Trophoblast cell (in vitro differentiated cells and primary cell): ENCODE data around the gene UBXN1.

ENCODE experiments used
- DNase-seq, 2 donors: peaks; one replicate each; pipeline ENCODE4 v3.0.0-alpha.2; 2016
- H2AFZ ChIP-seq: 2 replicates; pipeline ENCODE4 v1.6.1; 2013; ENCODE audit warnings: low read length, moderate library complexity, mild to moderate bottlenecking; ENCODE audit not compliant: insufficient read depth, poor library complexity
- H2AK5ac ChIP-seq: 2 replicates; pipeline ENCODE4 v1.6.1; 2013; ENCODE audit warnings: mild to moderate bottlenecking, low read length
- H2BK120ac ChIP-seq: 2 replicates; pipeline ENCODE4 v1.6.1; 2013; ENCODE audit warnings: low read length, mild to moderate bottlenecking, moderate library complexity; ENCODE audit not compliant: insufficient read depth, poor library complexity
- H2BK12ac ChIP-seq: 2 replicates; pipeline ENCODE4 v1.6.1; 2013; ENCODE audit warnings: mild to moderate bottlenecking, low read length, moderate library complexity
- H2BK5ac ChIP-seq: 2 replicates; pipeline ENCODE4 v1.6.1; 2013; ENCODE audit warnings: low read length, low read depth, moderate library complexity, mild to moderate bottlenecking; ENCODE audit not compliant: poor library complexity
- H3K14ac ChIP-seq: 2 replicates; pipeline ENCODE4 v1.6.1; 2013; ENCODE audit warnings: mild to moderate bottlenecking, low read length
- H3K18ac ChIP-seq: 2 replicates; pipeline ENCODE4 v1.6.1; 2013; ENCODE audit warnings: mild to moderate bottlenecking, low read length
- H3K23ac ChIP-seq: 2 replicates; pipeline ENCODE4 v1.6.1; 2013; ENCODE audit warnings: low read length
- H3K27ac ChIP-seq: 2 replicates; pipeline ENCODE4 v1.5.1; 2013; ENCODE audit warnings: low read depth, mild to moderate bottlenecking, inconsistent platforms, low read length, moderate library complexity
- H3K27me3 ChIP-seq: 2 replicates; pipeline ENCODE4 v1.6.1; 2013; ENCODE audit warnings: inconsistent platforms, mild to moderate bottlenecking, low read length, moderate library complexity; ENCODE audit not compliant: insufficient read depth
- H3K36me3 ChIP-seq, 2 experiments: 1 replicate in 1 of 2; 2 replicates in 1 of 2; pipeline ENCODE4 v1.6.1; 2013; ENCODE audit warnings: low read length in 2 of 2, mild to moderate bottlenecking in 2 of 2, moderate library complexity in 1 of 2; ENCODE audit not compliant: insufficient read depth in 2 of 2, control insufficient read depth in 1 of 2
- H3K4ac ChIP-seq: 2 replicates; pipeline ENCODE4 v1.6.1; 2013; ENCODE audit warnings: low read depth, mild to moderate bottlenecking, low read length, moderate library complexity
- H3K4me1 ChIP-seq, 2 experiments: 1 replicate in 1 of 2; 2 replicates in 1 of 2; pipeline ENCODE4 v1.6.1; 2013; ENCODE audit warnings: low read length in 2 of 2, mild to moderate bottlenecking in 2 of 2, moderate library complexity in 1 of 2; ENCODE audit not compliant: insufficient read depth in 2 of 2, control insufficient read depth in 1 of 2
- H3K4me2 ChIP-seq: 2 replicates; pipeline ENCODE4 v1.6.1; 2013; ENCODE audit warnings: inconsistent platforms, mild to moderate bottlenecking, low read length, moderate library complexity
- H3K4me3 ChIP-seq: 2 replicates; pipeline ENCODE4 v1.5.1; 2013; ENCODE audit warnings: mild to moderate bottlenecking, low read depth, low read length, inconsistent platforms
- H3K79me1 ChIP-seq: one replicate; pipeline ENCODE4 v1.6.1; 2013; ENCODE audit warnings: low read length
- H3K79me2 ChIP-seq: 2 replicates; pipeline ENCODE4 v1.6.1; 2013; ENCODE audit warnings: low read length, mild to moderate bottlenecking; ENCODE audit not compliant: control insufficient read depth, insufficient read depth, poor library complexity
- H3K9ac ChIP-seq: 2 replicates; pipeline ENCODE4 v1.6.1; 2013; ENCODE audit warnings: mild to moderate bottlenecking, low read length
- H3K9me3 ChIP-seq: 2 replicates; pipeline ENCODE4 v1.6.1; 2013; ENCODE audit warnings: low read depth, mild to moderate bottlenecking, control low read depth, inconsistent platforms, low read length; ENCODE audit not compliant: insufficient read depth
- H4K12ac ChIP-seq: 2 replicates; pipeline ENCODE4 v1.6.1; 2013; ENCODE audit warnings: low read depth, mild to moderate bottlenecking, low read length, moderate library complexity
- H4K8ac ChIP-seq: 2 replicates; pipeline ENCODE4 v1.6.1; 2013; ENCODE audit warnings: low read depth, mild to moderate bottlenecking, low read length, moderate library complexity
- H4K91ac ChIP-seq: one replicate; pipeline ENCODE4 v1.6.1; 2013; ENCODE audit warnings: low read depth, mild to moderate bottlenecking, low read length, moderate library complexity
- WGBS: extraction: QIAGEN DNeasy Blood & Tissue Kit; methylation state at CpG from one replicate; pipeline ENCODE4 v1.1.7; 2013; ENCODE audit warnings: missing lambda C conversion rate; ENCODE audit not compliant: insufficient read length, insufficient coverage; ENCODE audit errors: extremely low coverage; 5-methylcytosine and 5-hydroxymethylcytosine counted together

The UBXN1 gene

GRCh38 chr11:62682518-62682917 lies 3.6 kb upstream of the UBXN1 start:
- no peak overlapping the region for H4K91ac ChIP-seq
- no peak overlapping the region for H4K12ac ChIP-seq
- no peak overlapping the region for H3K23ac ChIP-seq
- no peak overlapping the region for H3K4ac ChIP-seq
- H3K4me3 ChIP-seq = no peak overlapping the region
- H3K36me3 ChIP-seq = peaks cover 3% of the 10 kb centered on the region in 2 experiments
- H2BK12ac ChIP-seq = no peak overlapping the region
- WGBS = no CpG with 5 or more reads among the region's 7 CpGs
- H2BK5ac ChIP-seq = no peak overlapping the region
- H3K4me2 ChIP-seq = no peak overlapping the region
- no peak overlapping the region for H3K9ac ChIP-seq
- DNase-seq = no peak
- H3K18ac ChIP-seq = no peak overlapping the region
- H3K14ac ChIP-seq = no peak overlapping the region
- H2BK120ac ChIP-seq = no peak overlapping the region
- peaks cover 0 to 6% of the 10 kb centered on the region in 2 experiments for H3K4me1 ChIP-seq
- peaks cover 5% of the 10 kb centered on the region for H3K79me1 ChIP-seq
- no peak overlapping the region for H2AK5ac ChIP-seq
- no peak overlapping the region for H3K27ac ChIP-seq
- no peak overlapping the region for H2AFZ ChIP-seq
- H3K9me3 ChIP-seq = peaks cover 3% of the 10 kb centered on the region
- no peak overlapping the region for H4K8ac ChIP-seq
- H3K27me3 ChIP-seq = no peaks in the 10 kb centered on the region
- peaks cover 6% of the 10 kb centered on the region for H3K79me2 ChIP-seq

- H3K4ac ChIP-seq = no peak overlapping the region
- peak; percentile 38 to 69 for DNase-seq
Observed at GRCh38 chr11:62680825-62681240, 2.0 kb upstream of the UBXN1 start.

GRCh38 chr11:62678433-62678769 lies 472 bp downstream of the UBXN1 start:
- peak overlapping the region; percentile 97 for H3K4me3 ChIP-seq
- H3K79me2 ChIP-seq = peaks cover 6% of the 10 kb centered on the region
- peak overlapping the region; percentile 98 for H4K8ac ChIP-seq
- H2BK120ac ChIP-seq = peak overlapping the region; percentile 90
- peak overlapping the region; percentile 99 for H3K4ac ChIP-seq
- H3K27ac ChIP-seq = no peak overlapping the region
- H2BK5ac ChIP-seq = peak overlapping the region; percentile 49
- peak overlapping the region; percentile 78 for H3K18ac ChIP-seq
- peak overlapping the region; percentile 88 for H4K12ac ChIP-seq
- no peak overlapping the region for H3K23ac ChIP-seq
- H3K79me1 ChIP-seq = peaks cover 5% of the 10 kb centered on the region
- no peaks in the 10 kb centered on the region for H3K27me3 ChIP-seq
- peak overlapping the region; percentile 96 for H3K9ac ChIP-seq
- no peak for DNase-seq
- peak overlapping the region; percentile 79 for H4K91ac ChIP-seq
- H3K4me2 ChIP-seq = peak overlapping the region; percentile 92
- H2AK5ac ChIP-seq = peak overlapping the region; percentile 55
- peak overlapping the region; percentile 75 for H2AFZ ChIP-seq
- H2BK12ac ChIP-seq = peak overlapping the region; percentile 46
- no CpG with 5 or more reads among the region's 16 CpGs for WGBS
- H3K9me3 ChIP-seq = peaks cover 3% of the 10 kb centered on the region
- peaks cover 0 to 6% of the 10 kb centered on the region in 2 experiments for H3K4me1 ChIP-seq
- peak overlapping the region; percentile 87 for H3K14ac ChIP-seq
- peaks cover 19 to 21% of the 10 kb centered on the region in 2 experiments for H3K36me3 ChIP-seq

More at GRCh38 chr11:62680825-62681240, 2.0 kb upstream of the UBXN1 start:
- no peak overlapping the region for H2BK5ac ChIP-seq
- H3K4me1 ChIP-seq = peaks cover 0 to 6% of the 10 kb centered on the region in 2 experiments
- no peak overlapping the region for H4K8ac ChIP-seq
- no CpG with 5 or more reads among the region's 4 CpGs for WGBS
- H3K9ac ChIP-seq = no peak overlapping the region
- H2BK120ac ChIP-seq = no peak overlapping the region
- H3K27ac ChIP-seq = no peak overlapping the region
- H2AK5ac ChIP-seq = no peak overlapping the region
- peaks cover 3% of the 10 kb centered on the region for H3K9me3 ChIP-seq
- H3K14ac ChIP-seq = no peak overlapping the region
- H3K23ac ChIP-seq = no peak overlapping the region
- H3K79me1 ChIP-seq = peaks cover 5% of the 10 kb centered on the region
- H4K91ac ChIP-seq = no peak overlapping the region
- H4K12ac ChIP-seq = no peak overlapping the region
- H2AFZ ChIP-seq = peak overlapping the region; percentile 35
- H3K79me2 ChIP-seq = peaks cover 6% of the 10 kb centered on the region
- H3K18ac ChIP-seq = no peak overlapping the region
- H3K36me3 ChIP-seq = peaks cover 11 to 17% of the 10 kb centered on the region in 2 experiments
- no peak overlapping the region for H2BK12ac ChIP-seq
- no peak overlapping the region for H3K4me2 ChIP-seq
- no peak overlapping the region for H3K4me3 ChIP-seq
- H3K27me3 ChIP-seq = no peaks in the 10 kb centered on the region

GRCh38 chr11:62677714-62678113 lies 1.2 kb downstream of the UBXN1 start:
- Histone ChIP-seq H3K79me1 (peaks cover 6% of the 10 kb centered on the region), H4K8ac (no peak overlapping the region), H2BK120ac (no peak overlapping the region), H3K4me1 (peaks cover 3 to 8% of the 10 kb centered on the region in 2 experiments), H3K14ac (no peak overlapping the region), H4K91ac (no peak overlapping the region), H3K9ac (no peak overlapping the region), H2AFZ (no peak overlapping the region), H3K79me2 (peaks cover 6% of the 10 kb centered on the region), H3K4me2 (peak overlapping the region; percentile 92), H3K27me3 (no peaks in the 10 kb centered on the region), H2BK12ac (no peak overlapping the region), H2BK5ac (no peak overlapping the region), H4K12ac (no peak overlapping the region), H3K4me3 (no peak overlapping the region), H3K18ac (no peak overlapping the region), H2AK5ac (no peak overlapping the region), H3K9me3 (peaks cover 3% of the 10 kb centered on the region), H3K36me3 (peaks cover 19 to 21% of the 10 kb centered on the region in 2 experiments), H3K4ac (no peak overlapping the region), H3K27ac (no peak overlapping the region), H3K23ac (no peak overlapping the region)
- no peak for DNase-seq
- WGBS = no CpG with 5 or more reads among the region's 15 CpGs
